HG03442 (cell line): ENCODE measurements around the gene ZNF513.
"Not testable (repeated sequence)": the region's sequence is repeated elsewhere in the genome, so short reads cannot be mapped to it uniquely, and the experiment has no call there.

ENCODE experiments used
- ATAC-seq: cut with Tn5 transposase; IDR thresholded peaks from one replicate; pipeline ENCODE4 v1.9.1; 2021; ENCODE audit warnings: mild to moderate bottlenecking, moderate library complexity; ENCODE audit not compliant: unreplicated experiment

Gene ZNF513, protein sequence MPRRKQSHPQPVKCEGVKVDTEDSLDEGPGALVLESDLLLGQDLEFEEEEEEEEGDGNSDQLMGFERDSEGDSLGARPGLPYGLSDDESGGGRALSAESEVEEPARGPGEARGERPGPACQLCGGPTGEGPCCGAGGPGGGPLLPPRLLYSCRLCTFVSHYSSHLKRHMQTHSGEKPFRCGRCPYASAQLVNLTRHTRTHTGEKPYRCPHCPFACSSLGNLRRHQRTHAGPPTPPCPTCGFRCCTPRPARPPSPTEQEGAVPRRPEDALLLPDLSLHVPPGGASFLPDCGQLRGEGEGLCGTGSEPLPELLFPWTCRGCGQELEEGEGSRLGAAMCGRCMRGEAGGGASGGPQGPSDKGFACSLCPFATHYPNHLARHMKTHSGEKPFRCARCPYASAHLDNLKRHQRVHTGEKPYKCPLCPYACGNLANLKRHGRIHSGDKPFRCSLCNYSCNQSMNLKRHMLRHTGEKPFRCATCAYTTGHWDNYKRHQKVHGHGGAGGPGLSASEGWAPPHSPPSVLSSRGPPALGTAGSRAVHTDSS

GRCh38 chr2:27380626-27381545, at the start of gene ZNF513:
ZNF513 (minus strand) TSS chr2:27380734; CDS start chr2:27380526, 208 bp downstream.
- ATAC-seq, result peak; percentile 84

GRCh38 chr2:27428978-27429541, 48.5 kb upstream of the ZNF513 start:
- peak; percentile 61 for ATAC-seq

DNA sequence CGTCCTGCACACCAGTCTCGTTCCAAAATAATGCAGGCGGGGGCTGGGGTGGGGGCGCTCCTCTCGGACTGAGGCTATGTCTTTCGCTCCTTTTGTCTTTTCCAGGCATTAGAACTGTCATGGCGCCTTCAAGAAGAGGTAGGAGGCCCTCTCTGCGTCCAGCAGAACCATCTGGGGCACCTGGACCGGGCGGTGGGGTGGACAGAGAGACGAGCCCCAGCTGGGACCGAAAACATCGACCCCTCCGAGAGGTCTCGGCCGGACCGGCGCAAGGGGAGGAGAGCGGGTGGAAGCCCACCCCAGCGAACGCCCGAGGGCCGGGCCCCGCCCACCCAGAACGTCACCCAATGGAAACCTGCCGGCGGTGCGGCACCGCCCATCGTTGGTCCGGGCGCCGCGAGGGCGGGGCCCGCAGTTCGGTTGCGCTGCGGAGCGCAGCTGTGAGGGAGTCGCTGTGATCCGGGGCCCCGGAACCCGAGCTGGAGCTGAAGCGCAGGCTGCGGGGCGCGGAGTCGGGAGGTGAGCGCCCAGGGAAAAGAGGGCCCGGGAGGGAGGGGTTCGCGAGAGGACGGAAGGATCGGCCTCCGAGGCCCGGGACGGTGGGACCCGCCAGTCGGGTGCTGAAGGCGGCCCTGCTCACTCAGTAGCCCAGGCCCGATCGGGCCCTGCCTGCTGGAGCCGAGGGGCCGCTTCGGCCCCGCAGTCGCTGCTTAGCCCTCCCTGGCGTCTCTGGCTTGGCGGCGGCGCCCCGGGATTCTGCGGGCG, 47.9 kb upstream of the ZNF513 start, which contains the start of gene NRBP1:
NRBP1 (plus strand) TSS at position 419 of the 765 bp plus-strand sequence. CDS start 4,643 bp downstream, outside the sequence.
- ATAC-seq, result peak; percentile 80

DNA sequence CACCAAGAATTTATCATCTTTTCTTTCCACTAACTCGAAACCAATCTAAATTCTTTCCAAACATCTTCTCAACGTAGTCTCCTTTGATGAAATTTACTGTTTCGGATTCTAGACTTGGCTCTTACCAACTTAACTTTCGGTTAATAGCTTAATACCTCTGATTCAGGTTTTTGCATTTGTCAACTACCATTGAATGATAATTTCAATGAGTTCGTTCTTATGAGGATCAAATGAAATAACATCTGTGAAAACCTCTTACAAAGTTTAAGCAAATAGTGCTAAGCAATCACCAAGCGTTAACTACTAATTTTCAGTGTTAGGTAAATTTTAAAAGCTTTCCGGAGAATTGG, 47.3 kb upstream of the ZNF513 start:
- ATAC-seq, result no peak

DNA sequence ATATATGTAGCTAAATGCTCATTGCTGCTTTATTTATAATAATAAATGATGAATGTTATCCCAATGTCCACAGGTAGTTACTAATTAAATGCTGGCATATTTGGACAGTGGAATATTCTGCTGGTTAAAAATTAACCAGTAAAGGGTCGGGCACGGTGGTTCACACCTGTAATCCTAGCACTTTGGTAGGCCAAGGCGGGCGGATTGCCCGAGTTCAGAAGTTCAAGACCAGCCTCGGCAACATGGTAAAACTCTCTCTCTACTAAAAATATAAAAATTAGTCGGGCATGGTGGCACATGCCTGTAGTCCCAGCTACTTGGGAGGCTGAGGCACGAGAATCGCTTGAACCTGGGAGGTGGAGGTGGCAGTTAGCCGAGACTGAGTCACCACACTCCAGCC, 44.5 kb upstream of the ZNF513 start:
- ATAC-seq, result not testable (repeated sequence)

DNA sequence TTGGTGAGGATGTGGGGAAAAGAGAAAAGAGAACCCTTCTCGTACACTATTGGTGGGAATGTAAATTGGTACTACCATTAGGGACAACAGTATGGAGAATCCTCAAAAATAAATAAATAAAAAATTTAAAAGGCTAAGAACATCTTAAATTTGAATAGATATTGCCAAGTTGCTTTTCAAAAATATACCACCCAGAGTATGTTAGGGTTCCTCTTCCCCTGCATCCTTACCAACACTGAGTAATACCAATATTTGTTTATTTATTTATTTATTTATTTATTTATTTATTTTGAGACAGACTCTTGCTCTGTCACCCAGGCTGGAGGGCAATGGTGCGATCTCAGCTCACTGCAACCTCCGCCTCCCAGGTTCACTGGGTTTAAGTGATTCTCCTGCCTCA, 42.4 kb upstream of the ZNF513 start:
- no peak for ATAC-seq

DNA sequence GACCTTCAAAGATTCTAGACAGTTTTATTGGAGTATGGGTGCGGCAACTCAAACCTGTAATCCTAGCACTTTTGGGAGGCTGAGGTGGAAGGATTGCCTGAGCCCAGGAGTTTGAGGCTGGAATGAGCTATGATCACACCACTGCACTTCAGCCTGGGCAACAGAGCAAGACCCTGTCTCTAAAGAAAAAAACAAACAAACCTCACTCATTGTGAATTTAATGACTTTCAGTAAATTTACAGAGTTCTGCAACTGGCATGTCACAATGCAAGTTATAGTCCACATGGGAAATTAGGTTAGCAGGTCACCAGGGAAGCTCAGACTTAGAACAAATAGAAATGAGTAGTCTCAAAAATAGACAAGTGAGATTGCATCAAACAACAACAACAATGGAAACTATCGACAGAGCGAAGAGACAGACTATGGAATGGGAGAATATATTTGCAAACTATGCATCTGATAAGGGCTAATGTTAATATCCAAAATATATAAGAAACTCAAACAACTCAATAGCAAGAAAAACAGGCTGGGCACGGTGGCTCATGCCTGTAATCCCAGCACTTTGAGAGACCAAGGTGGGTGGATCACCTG, 41.2 kb upstream of the ZNF513 start:
- no peak for ATAC-seq

GRCh38 chr2:27420996-27421395, 40.5 kb upstream of the ZNF513 start:
- no peak for ATAC-seq

DNA sequence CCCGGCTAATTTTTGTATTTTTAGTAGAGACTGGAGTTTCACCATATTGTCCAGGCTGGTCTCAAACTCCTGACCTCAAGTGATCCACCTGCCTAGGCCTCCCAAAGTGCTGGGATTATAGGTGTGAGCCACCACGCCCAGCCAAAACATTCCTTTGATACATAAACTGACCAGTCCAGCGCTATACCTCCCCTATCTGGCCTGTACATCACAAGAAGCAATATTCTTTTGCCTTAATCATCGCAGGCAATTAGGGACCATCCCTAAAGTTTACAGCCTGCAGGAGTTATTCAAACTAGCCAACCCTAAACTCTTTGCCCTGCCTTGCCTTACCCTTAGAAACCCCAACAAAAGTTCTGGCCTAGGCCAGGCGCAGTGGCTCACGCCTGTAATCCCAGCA, 35.6 kb upstream of the ZNF513 start:
- no peak for ATAC-seq

GRCh38 chr2:27412419-27413152, 32.1 kb upstream of the ZNF513 start:
- no peak for ATAC-seq

- ATAC-seq, result peak; percentile 89
These were observed 29.0 kb upstream of the ZNF513 start, which contains the start of gene PPM1G for GRCh38 chr2:27409321-27410073. PPM1G (minus strand) TSS chr2:27409591; CDS start chr2:27409422, 169 bp downstream.

GRCh38 chr2:27408601-27409320, 28.2 kb upstream of the ZNF513 start:
- ATAC-seq, result peak; percentile 29

- no peak for ATAC-seq
These were observed 27.4 kb upstream of the ZNF513 start for GRCh38 chr2:27407798-27408491.

GRCh38 chr2:27400348-27401135, 20.0 kb upstream of the ZNF513 start:
- ATAC-seq, result no peak

DNA sequence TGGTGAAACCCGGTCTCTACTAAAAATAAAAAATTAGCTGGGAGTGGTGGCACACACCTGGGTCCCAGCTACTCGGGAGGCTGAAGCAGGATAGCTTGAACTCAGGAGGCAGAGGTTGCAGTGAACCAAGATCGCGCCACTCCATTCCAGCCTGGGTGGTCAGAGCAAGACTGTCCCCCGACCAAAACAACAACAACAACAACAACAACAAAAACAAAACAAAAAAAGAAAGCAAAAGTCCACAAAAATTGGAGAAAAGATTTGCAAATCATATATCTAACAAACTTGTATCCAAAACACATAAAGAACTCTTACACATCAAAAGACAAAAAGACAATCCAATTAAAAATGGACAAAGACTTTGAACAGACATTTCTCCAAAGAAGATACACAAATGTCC, 18.4 kb upstream of the ZNF513 start:
- ATAC-seq, result no peak

GRCh38 chr2:27393225-27393624, 12.7 kb upstream of the ZNF513 start:
- no peak for ATAC-seq
